Measurements from ENCODE around the gene FLOT2. TPM values are rescaled to one million over a fixed set of nuclear protein-coding genes. Genes with fewer than 3 reads are reported as not detected.

The FLOT2 gene
- total RNA-seq, 1 experiment from 2014 or later: 126 TPM

DNA sequence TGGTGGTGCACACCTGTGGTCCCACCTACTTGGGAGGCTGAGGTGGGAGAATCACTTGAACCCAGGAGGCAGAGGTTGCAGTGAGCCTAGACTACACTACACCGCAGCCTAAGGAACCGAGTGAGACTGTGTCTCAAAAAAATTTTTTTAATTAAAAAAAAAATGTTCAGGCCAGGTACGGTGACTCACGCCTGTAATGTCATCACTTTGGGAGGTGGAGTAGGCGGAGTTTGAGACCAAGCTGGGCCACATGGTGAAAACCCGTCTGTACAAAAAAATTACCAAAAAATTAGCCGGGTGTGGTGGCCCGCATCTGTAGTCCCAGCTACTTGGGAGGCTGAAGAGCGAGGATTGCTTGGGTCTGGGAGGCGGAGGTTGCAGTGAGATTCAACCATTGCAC lies 51.3 kb downstream of the FLOT2 start:
- BruUV-seq (replicated peaks): no TSS peak
- H3K4me3 Mint-ChIP-seq (ENCODE audit: unreplicated experiment): no peak overlapping the region
- no peaks in the 10 kb centered on the region for H3K36me3 Mint-ChIP-seq (ENCODE audit: insufficient read depth, unreplicated experiment)
- ChIA-PET CTCF (interaction anchor here (0.6 kb wide), 1 partner anchor 77 kb away, joined by 3 read pairs; no protein-coding TSS in a partner anchor), POLR2A (interaction anchor here (0.7 to 1.3 kb wide), 3 partner anchors 36 to 94 kb away, joined by 3 to 5 read pairs (median 4); no protein-coding TSS in a partner anchor)
- intact Hi-C loops (cut with micrococcal nuclease): no loop called here
- H3K27ac Mint-ChIP-seq (ENCODE audit: low read depth, unreplicated experiment): no peak overlapping the region
- H3K4me1 Mint-ChIP-seq (ENCODE audit: insufficient read depth, unreplicated experiment): peaks cover 5% of the 10 kb centered on the region
- H3K9me3 Mint-ChIP-seq (ENCODE audit: unreplicated experiment): no peaks in the 10 kb centered on the region
- TF ChIP-seq, protein P1, sequence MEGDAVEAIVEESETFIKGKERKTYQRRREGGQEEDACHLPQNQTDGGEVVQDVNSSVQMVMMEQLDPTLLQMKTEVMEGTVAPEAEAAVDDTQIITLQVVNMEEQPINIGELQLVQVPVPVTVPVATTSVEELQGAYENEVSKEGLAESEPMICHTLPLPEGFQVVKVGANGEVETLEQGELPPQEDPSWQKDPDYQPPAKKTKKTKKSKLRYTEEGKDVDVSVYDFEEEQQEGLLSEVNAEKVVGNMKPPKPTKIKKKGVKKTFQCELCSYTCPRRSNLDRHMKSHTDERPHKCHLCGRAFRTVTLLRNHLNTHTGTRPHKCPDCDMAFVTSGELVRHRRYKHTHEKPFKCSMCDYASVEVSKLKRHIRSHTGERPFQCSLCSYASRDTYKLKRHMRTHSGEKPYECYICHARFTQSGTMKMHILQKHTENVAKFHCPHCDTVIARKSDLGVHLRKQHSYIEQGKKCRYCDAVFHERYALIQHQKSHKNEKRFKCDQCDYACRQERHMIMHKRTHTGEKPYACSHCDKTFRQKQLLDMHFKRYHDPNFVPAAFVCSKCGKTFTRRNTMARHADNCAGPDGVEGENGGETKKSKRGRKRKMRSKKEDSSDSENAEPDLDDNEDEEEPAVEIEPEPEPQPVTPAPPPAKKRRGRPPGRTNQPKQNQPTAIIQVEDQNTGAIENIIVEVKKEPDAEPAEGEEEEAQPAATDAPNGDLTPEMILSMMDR (IDR thresholded peaks at IDR 0.05; ENCODE audit: unreplicated experiment): no peak
- DNase-seq (ENCODE audit: unreplicated experiment): peak; percentile 61
- no peaks in the 10 kb centered on the region for H3K27me3 Mint-ChIP-seq (ENCODE audit: insufficient read depth, unreplicated experiment)

DNA sequence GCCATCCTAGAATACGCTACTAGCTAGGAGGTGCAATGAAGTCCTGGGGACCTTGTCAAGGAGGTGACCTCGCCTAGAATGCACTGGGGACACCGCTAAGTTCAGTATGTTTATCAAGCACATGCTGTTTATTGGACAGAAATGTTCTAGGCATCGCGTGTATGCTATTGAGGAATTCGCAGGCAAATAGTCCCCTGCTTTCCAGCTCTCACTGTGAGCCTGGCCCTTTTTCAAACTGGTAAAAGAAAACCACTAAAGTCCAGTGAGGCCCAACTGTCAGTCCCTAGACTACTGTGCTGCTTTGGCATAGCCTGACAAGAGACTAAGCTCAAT lies 53.8 kb downstream of the FLOT2 start:
- intact Hi-C loops (cut with micrococcal nuclease): loop anchor here (2.0 to 5.0 kb wide), 2 partner anchors 35 to 81 kb away; no protein-coding TSS in a partner anchor
- Mint-ChIP-seq H3K9me3 (ENCODE audit: unreplicated experiment) (no peaks in the 10 kb centered on the region), H3K27ac (ENCODE audit: low read depth, unreplicated experiment) (no peak overlapping the region), H3K4me1 (ENCODE audit: insufficient read depth, unreplicated experiment) (peaks cover 5% of the 10 kb centered on the region), H3K27me3 (ENCODE audit: insufficient read depth, unreplicated experiment) (no peaks in the 10 kb centered on the region), H3K36me3 (ENCODE audit: insufficient read depth, unreplicated experiment) (no peaks in the 10 kb centered on the region), H3K4me3 (ENCODE audit: unreplicated experiment) (peak overlapping the region; percentile 92)
- no TSS peak for BruUV-seq (replicated peaks)
- TF ChIP-seq, protein P1 (IDR thresholded peaks at IDR 0.05; ENCODE audit: unreplicated experiment): no peak
- no peak for DNase-seq (ENCODE audit: unreplicated experiment)
- CTCF ChIA-PET: interaction anchor here (0.5 to 2.8 kb wide), 4 partner anchors 20 to 82 kb away, joined by 3 to 14 read pairs (median 3); no protein-coding TSS in a partner anchor
- POLR2A ChIA-PET: interaction anchor here (0.7 to 1.3 kb wide), 3 partner anchors 10 to 56 kb away, joined by 3 read pairs; no protein-coding TSS in a partner anchor

DNA sequence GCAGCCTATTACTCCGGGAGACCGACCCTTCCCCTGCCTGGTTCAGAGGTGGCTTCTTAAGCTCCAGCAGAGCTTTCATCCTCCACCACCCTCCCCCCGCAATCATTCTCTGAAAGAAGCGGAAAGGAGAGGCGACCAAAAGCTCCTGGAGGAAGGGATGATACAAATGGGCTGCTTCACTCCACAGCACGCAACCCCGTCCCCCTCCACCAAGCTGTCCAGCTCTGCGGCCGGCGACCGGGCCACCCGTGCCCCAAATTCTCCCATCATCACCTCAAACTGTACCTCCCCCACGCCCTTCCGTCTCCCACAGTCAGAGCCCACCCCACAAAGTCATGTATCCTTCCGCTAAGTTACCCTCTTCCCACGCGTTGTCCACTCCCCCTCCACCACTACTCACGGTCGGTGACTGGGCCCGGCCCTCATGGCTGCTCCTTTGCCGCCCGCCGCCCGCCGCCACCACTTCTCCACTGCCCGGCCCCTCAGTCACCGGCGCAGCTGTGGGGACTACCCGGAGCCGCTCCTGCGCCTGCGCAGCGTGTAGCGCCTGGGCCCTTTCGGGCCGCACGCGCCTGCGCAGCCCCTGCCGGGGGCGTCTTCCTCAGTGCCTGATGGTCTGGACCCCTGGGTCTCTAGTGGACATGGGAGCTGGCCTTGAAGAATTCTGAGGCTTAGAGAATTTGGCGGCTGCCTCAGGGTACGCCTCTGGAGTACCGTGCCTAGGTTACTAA lies 55.1 kb downstream of the FLOT2 start, which contains the start of gene FAM222B:
TSS of gene FAM222B (minus strand) at position 509 of the 731 bp plus-strand sequence. CDS start 76,123 bp downstream, outside the sequence.
- no peaks in the 10 kb centered on the region for H3K9me3 Mint-ChIP-seq (ENCODE audit: unreplicated experiment)

More for the DNA sequence above, 55.1 kb downstream of the FLOT2 start, which contains the start of gene FAM222B:
- ChIA-PET CTCF (interaction anchor here (0.5 to 2.8 kb wide), 10 partner anchors 14 to 282 kb away, joined by 3 to 14 read pairs (median 4); partner anchors contain the start of gene FLOT2), POLR2A (interaction anchor here (0.5 to 2.5 kb wide), 44 partner anchors 10 to 452 kb away, joined by 3 to 40 read pairs (median 5); partner anchors contain the start of genes DHRS13, ERAL1, NEK8 and NUFIP2)
- TF ChIP-seq, protein P1 (IDR thresholded peaks at IDR 0.05; ENCODE audit: unreplicated experiment): no peak
- H3K27ac Mint-ChIP-seq (ENCODE audit: low read depth, unreplicated experiment): peak within 1 kb of the TSS; percentile 50
- H3K4me3 Mint-ChIP-seq (ENCODE audit: unreplicated experiment): peak within 1 kb of the TSS; percentile 92
- BruUV-seq (replicated peaks): no TSS peak
- intact Hi-C loops (cut with micrococcal nuclease): loop anchor here (2.0 to 5.0 kb wide), 2 partner anchors 34 to 80 kb away; no protein-coding TSS in a partner anchor
- no peaks in the 10 kb centered on the region for H3K36me3 Mint-ChIP-seq (ENCODE audit: insufficient read depth, unreplicated experiment)
- DNase-seq (ENCODE audit: unreplicated experiment): peak; percentile 78
- peaks cover 5% of the 10 kb centered on the region for H3K4me1 Mint-ChIP-seq (ENCODE audit: insufficient read depth, unreplicated experiment)
- H3K27me3 Mint-ChIP-seq (ENCODE audit: insufficient read depth, unreplicated experiment): no peaks in the 10 kb centered on the region
